Fibroblast of lung (primary cell): ENCODE data around the gene CHSY1. TPM values are rescaled to one million over a fixed set of nuclear protein-coding genes. Genes with fewer than 3 reads are reported as not detected.
A peak's percentile ranks its signal among the peaks of the same experiment; 100 is the strongest.

Experiments used
- DNase-seq, 2 donors: peaks; one replicate each; pipeline versions ENCODE4 v3.0.0 to v3.0.0-alpha.2; 2010; ENCODE audit warnings: low read depth in 2 of 2
- H2AFZ ChIP-seq: 2 replicates; pipeline ENCODE4 v1.5.1; 2012; ENCODE audit warnings: low read length, control low read depth, inconsistent platforms
- H3K27ac ChIP-seq: 2 replicates; pipeline ENCODE4 v1.5.1; 2011; ENCODE audit warnings: low read length, control low read depth; ENCODE audit not compliant: insufficient read depth
- H3K27me3 ChIP-seq: 2 replicates; pipeline ENCODE4 v1.5.1; 2011; ENCODE audit warnings: mild to moderate bottlenecking, low read length; ENCODE audit not compliant: control insufficient read depth, insufficient read depth
- H3K36me3 ChIP-seq: 2 replicates; pipeline ENCODE4 v1.5.1; 2011; ENCODE audit warnings: low read length; ENCODE audit not compliant: control insufficient read depth, insufficient read depth
- H3K4me1 ChIP-seq: 2 replicates; pipeline ENCODE4 v1.5.1; 2011; ENCODE audit warnings: low read length; ENCODE audit not compliant: control insufficient read depth, insufficient read depth; ENCODE audit errors: extremely low read depth
- H3K4me2 ChIP-seq: 2 replicates; pipeline ENCODE4 v1.5.1; 2011; ENCODE audit warnings: low read length, control low read depth; ENCODE audit not compliant: insufficient read depth; ENCODE audit errors: extremely low read depth
- H3K4me3 ChIP-seq, 4 experiments: fragments of 200-600 bp in 1 of 4; sonication (generic) in 1 of 4; replicated peaks in 1 of 4; 2 replicates each; pipeline ENCODE4 v1.5.1; 2011 to 2016; ENCODE audit warnings: low read length in 4 of 4, low read depth in 3 of 4, mild to moderate bottlenecking in 3 of 4, control low read depth in 2 of 4, inconsistent platforms in 1 of 4, mixed read lengths in 1 of 4; ENCODE audit not compliant: insufficient read depth in 1 of 4; ENCODE audit errors: control extremely low read depth in 1 of 4
- H3K79me2 ChIP-seq: 2 replicates; pipeline ENCODE4 v1.5.1; 2012; ENCODE audit warnings: mild to moderate bottlenecking, low read length, inconsistent platforms; ENCODE audit not compliant: control insufficient read depth, insufficient read depth
- H3K9ac ChIP-seq: 2 replicates; pipeline ENCODE4 v1.5.1; 2011; ENCODE audit warnings: mild to moderate bottlenecking, low read length, control low read depth; ENCODE audit not compliant: insufficient read depth
- H3K9me3 ChIP-seq: 2 replicates; pipeline ENCODE4 v1.5.1; 2012; ENCODE audit warnings: low read depth, low read length; ENCODE audit not compliant: control insufficient read depth, insufficient read depth
- H4K20me1 ChIP-seq: 2 replicates; pipeline ENCODE4 v1.5.1; 2011; ENCODE audit warnings: low read length; ENCODE audit not compliant: control insufficient read depth, insufficient read depth; ENCODE audit errors: extremely low read depth
- CTCF ChIP-seq, 2 donors: IDR thresholded peaks in 1 of 2; conservative IDR thresholded peaks in 1 of 2; 1 replicate in 1 of 2; 2 replicates in 1 of 2; pipeline ENCODE4 v1.5.1; 2011 to 2012; ENCODE audit warnings: low read length in 2 of 2, control low read depth in 1 of 2, inconsistent platforms in 1 of 2, low read depth in 1 of 2, mild to moderate bottlenecking in 1 of 2
- EZH2 ChIP-seq: IDR thresholded peaks from 2 replicates; pipeline ENCODE4 v1.5.1; 2012; ENCODE audit warnings: low read length, control low read depth, mild to moderate bottlenecking; ENCODE audit errors: missing control alignments
- polyA plus RNA-seq, 2 donors: library from polyadenylated mRNA; depleted of rRNA in 1 of 2; stranded (reverse) in 1 of 2; unstranded in 1 of 2; fragments of >200 nt; gene quantifications; 2 replicates each; pipeline ENCODE4 v1.2.1, GENCODE V29; 2011 to 2012; ENCODE audit warnings: missing spikeins in 1 of 2
- total RNA-seq: library from RNA; depleted of rRNA; stranded (reverse); fragments of >200 nt; gene quantifications from 2 replicates; pipeline ENCODE4 v1.2.1, GENCODE V29; 2014

The CHSY1 gene
- total and polyA plus RNA-seq, 2 donors (not counting 1 experiment from before 2014, with no cell fraction given): 28.6 to 57.0 TPM

GRCh38 chr15:101248274-101248673, 3.6 kb downstream of the CHSY1 start:
- DNase-seq: no peak
- Histone ChIP-seq H3K4me2 (peak overlapping the region; percentile 57), H3K27me3 (no peaks in the 10 kb centered on the region), H3K9ac (no peak overlapping the region), H3K79me2 (peaks cover 81% of the 10 kb centered on the region), H3K9me3 (no peaks in the 10 kb centered on the region), H3K4me3 (peak overlapping the region in 1 of 4 experiments; percentile 25), H3K27ac (no peak overlapping the region), H3K36me3 (peaks cover 2% of the 10 kb centered on the region), H4K20me1 (no peaks in the 10 kb centered on the region), H3K4me1 (peaks cover 22% of the 10 kb centered on the region), H2AFZ (no peak overlapping the region)
- TF ChIP-seq CTCF (conservative IDR thresholded peaks at IDR 0.05 in 1 of 2, IDR thresholded peaks at IDR 0.05 in 1 of 2; ENCODE audit: low read depth in 1 of 2, low read length in 2 of 2) (no peak), EZH2 (no peak)

- Histone ChIP-seq H3K27me3 (no peaks in the 10 kb centered on the region), H3K9me3 (no peaks in the 10 kb centered on the region), H3K4me1 (peaks cover 28% of the 10 kb centered on the region), H4K20me1 (no peaks in the 10 kb centered on the region), H3K4me2 (peak overlapping the region; percentile 60), H2AFZ (no peak overlapping the region), H3K4me3 (peak overlapping the region in 1 of 4 experiments; percentile 32), H3K79me2 (peaks cover 92% of the 10 kb centered on the region), H3K27ac (peak overlapping the region; percentile 0), H3K9ac (no peak overlapping the region), H3K36me3 (peaks cover 2% of the 10 kb centered on the region)
- TF ChIP-seq CTCF (conservative IDR thresholded peaks at IDR 0.05 in 1 of 2, IDR thresholded peaks at IDR 0.05 in 1 of 2; ENCODE audit: low read depth in 1 of 2, low read length in 2 of 2) (no peak), EZH2 (no peak)
- no peak for DNase-seq
These were observed 4.8 kb downstream of the CHSY1 start for GRCh38 chr15:101246824-101247745.

GRCh38 chr15:101246391-101246790, 5.5 kb downstream of the CHSY1 start:
- H3K27ac ChIP-seq: no peak overlapping the region
- no peak overlapping the region for H3K9ac ChIP-seq
- H3K4me2 ChIP-seq: peak overlapping the region; percentile 37
- no peak for DNase-seq
- no peaks in the 10 kb centered on the region for H4K20me1 ChIP-seq
- no peaks in the 10 kb centered on the region for H3K9me3 ChIP-seq
- no peak overlapping the region for H2AFZ ChIP-seq
- no peaks in the 10 kb centered on the region for H3K27me3 ChIP-seq
- TF ChIP-seq CTCF (conservative IDR thresholded peaks at IDR 0.05 in 1 of 2, IDR thresholded peaks at IDR 0.05 in 1 of 2; ENCODE audit: low read depth in 1 of 2, low read length in 2 of 2): no peak
- no peak for TF ChIP-seq EZH2
- peaks cover 28% of the 10 kb centered on the region for H3K4me1 ChIP-seq
- peaks cover 98% of the 10 kb centered on the region for H3K79me2 ChIP-seq
- H3K36me3 ChIP-seq: peaks cover 2% of the 10 kb centered on the region
- peak overlapping the region in 1 of 4 experiments; percentile 25 for H3K4me3 ChIP-seq
